ENCODE measurements around the gene HSPA1L.
"Not testable (repeated sequence)": the region's sequence is repeated elsewhere in the genome, so short reads cannot be mapped to it uniquely, and the experiment has no call there.

HSPA1L gene

GRCh38 chr6:31811645-31812044 is 3.4 kb downstream of the HSPA1L start:
- DNase-seq, result no peak

- not testable (repeated sequence) for DNase-seq
Observed at GRCh38 chr6:31808599-31808998, 6.5 kb downstream of the HSPA1L start.

DNA sequence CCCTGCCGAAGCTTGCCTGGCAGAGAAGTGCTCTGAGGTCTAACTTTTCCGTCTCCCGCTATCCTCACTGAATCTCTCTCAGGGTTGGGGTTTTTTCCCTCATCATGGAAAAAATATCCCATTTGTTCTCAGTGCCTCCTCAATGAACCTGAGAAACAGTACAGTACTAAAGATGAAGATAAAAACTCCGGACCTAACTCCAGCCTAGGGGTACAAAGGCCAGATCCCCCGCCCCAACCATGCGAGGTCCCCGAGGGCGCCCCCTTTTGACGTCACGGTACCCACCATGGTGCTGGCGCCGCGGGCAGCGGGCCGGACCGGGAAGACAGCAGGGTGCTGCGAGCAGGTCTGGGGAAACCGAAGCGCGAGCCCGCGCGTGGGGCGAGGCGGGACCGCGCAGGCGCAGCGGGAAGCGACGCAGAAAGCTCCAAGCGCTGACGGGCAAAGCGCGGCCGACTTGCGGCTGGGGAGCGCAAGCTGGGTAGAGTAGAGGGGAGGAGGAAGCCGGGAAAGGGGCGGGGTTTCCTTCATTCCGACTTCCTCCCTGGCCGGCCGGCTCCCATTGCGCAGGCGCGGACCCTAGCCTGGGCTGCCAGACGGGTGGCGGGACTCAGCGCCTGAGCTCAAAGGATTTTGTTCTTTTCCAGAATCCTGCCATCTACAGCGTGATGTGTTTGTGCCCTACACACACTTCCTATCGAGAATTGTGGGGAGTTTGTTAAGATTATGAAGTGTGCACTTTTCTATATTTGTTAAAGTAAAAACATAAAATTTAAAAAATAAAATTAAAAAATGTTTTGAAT is 8.4 kb downstream of the HSPA1L start, which contains the start of gene LSM2:
LSM2 (minus strand) TSS at position 497 of the 803 bp plus-strand sequence; CDS start at position 288, 209 bp downstream.
- DNase-seq, result peak; percentile 84 to 94

DNA sequence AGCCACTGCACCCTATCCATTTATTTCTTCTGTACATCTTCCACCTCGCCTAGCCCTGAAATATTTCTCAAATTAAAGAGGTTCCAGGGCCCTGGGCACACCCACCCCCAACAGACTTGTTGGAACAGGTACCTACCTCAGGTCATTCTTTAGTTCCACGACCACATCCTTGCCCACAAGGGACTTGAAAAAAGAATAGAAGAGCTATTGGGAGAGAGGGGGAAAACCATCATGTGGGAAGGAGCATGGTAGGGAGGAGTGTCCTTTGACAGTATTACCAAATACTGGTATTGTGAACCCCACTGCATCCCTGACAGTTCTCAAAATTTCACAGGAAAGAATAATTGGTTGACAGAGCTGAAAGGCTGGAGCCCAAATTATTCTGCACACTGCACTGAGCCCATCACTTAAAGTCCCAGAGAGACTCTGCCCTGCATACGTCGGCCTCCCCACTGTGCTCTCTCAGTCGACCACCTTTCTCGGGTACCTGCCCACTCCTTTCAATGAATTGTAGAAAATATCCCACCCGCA is 9.1 kb downstream of the HSPA1L start:
- DNase-seq, result no peak

DNA sequence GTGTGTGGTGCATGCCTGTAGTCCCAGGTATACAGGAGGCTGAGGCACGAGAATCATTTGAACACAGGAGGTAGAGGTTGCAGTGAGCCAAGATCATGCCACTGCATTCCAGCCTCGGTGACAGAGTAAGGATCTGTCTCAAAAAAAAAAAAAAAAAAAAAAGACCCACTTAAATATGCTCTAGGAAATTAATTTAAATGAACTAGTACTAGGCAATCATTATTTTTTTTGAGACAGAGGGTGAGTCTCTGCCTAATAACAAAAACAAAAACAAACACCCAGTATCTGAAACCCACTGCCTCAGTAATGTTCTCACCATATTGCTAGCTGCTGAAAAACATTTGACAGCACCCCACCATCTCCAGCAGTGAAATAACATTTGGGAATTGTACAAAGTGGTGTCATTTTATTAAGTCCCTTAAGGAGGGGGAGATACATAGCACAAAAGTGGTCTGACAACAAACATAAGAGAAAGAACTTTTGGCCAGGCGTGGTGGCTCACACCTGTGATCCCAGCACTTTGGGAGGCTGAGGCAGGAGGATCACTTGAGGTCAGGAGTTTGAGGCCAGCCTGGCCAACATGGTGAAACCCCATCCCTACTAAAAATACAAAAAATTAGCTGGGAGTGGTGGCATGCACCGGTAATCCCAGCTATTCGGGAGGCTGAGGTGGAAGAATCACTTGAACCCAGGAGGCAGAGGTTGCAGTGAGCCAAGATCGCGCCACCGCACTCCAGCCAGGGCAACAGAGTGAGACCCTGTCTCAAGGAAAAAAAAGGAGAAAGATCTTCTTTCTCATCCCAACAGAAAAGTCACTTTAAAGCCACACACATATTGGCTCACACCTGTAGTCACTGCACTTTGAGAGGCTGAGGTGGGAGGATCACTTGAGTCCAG is 13.8 kb downstream of the HSPA1L start:
- DNase-seq, result not testable (repeated sequence)

DNA sequence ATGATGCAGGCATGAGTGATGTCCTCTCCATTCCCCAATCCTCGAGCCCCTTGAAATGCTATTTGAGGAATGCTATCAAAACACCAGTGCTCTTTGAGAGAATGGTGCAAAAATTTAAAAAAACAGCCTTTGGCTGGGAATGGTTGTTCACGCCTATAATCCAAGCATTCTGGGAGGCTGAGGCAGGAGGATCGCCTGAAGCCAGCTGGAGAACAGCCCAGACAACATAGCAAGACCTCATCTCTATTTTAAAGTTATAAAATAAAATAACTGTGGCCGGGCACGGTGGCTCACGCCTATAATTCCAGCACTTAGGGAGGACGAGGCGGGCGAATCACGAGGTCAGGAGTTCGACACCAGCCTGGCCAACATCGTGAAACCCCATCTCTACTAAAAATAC is 15.3 kb downstream of the HSPA1L start:
- DNase-seq, result no peak

DNA sequence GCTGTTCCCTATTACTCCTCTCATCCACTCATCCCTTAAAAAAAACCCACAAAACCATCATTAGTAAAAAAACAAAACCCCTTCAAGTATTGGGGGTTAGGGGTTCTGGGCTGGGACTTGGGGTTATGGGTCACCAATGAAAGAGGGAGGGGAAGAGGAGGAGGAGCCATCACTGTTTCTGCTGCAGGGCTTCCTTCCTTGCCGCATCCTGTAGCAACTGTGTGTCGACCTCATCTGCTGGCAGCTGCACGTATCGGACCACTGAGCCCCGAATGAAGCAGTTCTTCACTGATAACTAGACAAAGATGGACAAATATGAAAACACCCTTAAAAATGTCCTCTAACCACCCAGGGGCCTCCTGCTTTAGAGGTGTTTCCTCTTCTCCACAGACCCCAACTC is 17.5 kb downstream of the HSPA1L start:
- DNase-seq, result no peak

DNA sequence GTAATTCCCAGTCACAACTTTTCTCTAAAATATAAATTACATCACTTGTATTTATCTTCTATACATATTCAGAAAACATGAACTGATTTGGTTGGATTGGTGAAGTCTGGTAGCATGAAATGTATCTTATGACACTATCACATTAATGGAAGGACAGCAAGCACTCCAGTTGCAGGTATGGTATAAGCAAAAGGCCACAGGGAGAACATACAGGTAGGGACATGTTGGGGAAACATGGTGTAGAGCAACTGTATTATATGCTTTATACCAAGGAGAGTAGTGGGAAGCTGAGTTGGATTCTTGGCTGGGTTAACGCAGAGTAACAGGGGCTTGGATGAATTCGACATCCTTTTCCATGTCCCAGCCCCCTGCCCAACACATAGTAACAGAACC is 18.1 kb downstream of the HSPA1L start:
- no peak for DNase-seq

- DNase-seq, result peak; percentile 69 to 87
Observed at GRCh38 chr6:31795616-31796298, 19.3 kb downstream of the HSPA1L start, which contains the start of gene VARS1. Gene VARS1, minus strand, starts transcription at chr6:31795752. Its CDS starts 535 bp downstream, at chr6:31795217.

GRCh38 chr6:31794866-31795615 is 20.0 kb downstream of the HSPA1L start:
- DNase-seq, result no peak

GRCh38 chr6:31794294-31794865 is 20.7 kb downstream of the HSPA1L start:
- peak in 1 of 2 experiments; percentile 36 for DNase-seq

DNA sequence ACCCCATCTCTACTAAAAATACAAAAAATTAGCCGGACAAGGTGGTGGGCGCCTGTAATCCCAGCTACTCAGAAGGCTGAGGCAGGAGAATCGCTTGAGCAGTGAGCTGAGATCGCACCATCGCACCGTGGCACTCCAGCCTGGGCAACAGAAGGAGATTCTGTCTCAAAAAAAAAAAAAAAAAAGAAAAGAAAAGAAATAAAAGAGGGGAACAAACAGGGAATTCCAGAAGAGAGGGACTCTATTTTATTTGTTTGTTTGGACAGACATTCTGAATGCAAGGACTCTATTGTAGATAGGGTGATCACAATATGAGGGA is 21.2 kb downstream of the HSPA1L start:
- DNase-seq, result not testable (repeated sequence)

DNA sequence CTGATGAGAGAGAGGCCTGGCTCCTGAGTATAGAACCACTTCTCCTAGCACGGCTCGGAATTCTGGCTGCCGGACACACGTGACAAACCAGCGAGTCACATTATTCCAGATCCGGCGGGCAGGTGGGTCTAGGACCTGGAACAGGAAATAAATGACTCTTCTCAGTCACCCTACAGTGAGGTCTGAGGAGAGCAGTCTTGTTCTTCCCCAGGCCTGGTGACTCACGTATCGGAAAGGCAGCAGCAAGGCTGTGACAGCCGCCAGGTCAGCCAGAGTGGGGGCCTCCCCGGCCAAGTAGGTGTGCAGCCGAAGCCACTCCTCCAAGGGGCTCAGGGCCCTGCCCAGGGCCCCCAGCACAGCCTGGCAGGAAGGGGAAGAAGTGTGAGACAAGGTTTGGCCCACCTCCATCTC is 22.3 kb downstream of the HSPA1L start:
- DNase-seq, result no peak

- DNase-seq, result no peak
Observed at GRCh38 chr6:31792090-31792374, 23.1 kb downstream of the HSPA1L start.

DNA sequence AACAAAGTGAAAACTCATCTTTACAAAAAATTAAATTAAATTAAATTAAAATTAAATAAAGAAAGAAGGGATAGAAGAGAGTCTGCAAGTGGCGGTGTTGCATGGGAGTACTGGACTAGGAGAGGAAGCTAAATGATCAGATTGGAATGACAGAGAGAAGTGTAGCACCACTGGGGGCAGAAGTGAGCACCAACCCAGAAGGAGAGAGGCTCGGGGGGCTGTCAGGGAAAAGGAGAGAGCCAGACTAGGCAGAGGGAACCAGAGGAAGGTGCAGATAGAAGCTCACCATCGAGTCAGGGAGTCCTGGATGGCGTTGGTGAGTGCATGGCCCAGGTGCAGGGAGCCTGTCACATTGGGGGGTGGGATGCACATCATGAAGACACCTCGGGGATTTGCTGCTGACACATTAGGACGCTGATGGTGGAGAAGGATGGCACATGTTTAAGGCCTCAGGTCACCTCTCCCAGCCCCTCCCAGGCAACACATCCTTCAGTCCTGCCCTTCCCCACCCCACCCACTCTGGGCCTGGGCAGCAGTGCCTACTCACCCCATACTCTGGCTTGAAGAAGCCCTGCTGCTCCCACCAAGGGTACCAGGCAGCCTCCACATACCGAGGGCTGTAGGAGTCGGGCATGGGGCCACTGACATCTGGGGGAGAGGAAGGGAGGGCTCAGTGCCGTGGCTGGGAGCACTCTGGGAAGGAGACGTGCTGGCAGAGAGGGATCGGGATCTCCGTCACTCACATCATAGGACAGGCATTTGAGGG is 23.6 kb downstream of the HSPA1L start:
- DNase-seq, result peak in 1 of 2 experiments; percentile 71

DNA sequence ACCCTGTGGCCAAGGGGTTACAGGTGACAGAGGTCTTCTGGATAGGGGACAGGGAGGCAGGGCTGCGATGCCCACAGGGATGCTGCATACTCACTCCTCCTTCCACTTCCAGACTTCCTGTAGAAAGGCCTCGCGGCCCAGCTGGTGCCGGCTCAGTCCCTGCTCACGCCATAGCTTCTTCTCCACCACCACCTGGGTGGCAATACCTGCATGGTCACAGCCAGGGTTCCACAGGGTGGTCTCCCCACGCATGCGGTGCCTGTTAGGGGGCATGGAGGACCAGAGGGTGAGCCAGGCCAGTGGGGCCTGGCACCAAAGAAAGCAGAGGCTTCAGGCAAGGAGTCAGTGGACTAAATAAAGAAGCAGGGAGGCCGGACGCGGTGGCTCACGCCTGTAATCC is 29.6 kb downstream of the HSPA1L start:
- no peak for DNase-seq

DNA sequence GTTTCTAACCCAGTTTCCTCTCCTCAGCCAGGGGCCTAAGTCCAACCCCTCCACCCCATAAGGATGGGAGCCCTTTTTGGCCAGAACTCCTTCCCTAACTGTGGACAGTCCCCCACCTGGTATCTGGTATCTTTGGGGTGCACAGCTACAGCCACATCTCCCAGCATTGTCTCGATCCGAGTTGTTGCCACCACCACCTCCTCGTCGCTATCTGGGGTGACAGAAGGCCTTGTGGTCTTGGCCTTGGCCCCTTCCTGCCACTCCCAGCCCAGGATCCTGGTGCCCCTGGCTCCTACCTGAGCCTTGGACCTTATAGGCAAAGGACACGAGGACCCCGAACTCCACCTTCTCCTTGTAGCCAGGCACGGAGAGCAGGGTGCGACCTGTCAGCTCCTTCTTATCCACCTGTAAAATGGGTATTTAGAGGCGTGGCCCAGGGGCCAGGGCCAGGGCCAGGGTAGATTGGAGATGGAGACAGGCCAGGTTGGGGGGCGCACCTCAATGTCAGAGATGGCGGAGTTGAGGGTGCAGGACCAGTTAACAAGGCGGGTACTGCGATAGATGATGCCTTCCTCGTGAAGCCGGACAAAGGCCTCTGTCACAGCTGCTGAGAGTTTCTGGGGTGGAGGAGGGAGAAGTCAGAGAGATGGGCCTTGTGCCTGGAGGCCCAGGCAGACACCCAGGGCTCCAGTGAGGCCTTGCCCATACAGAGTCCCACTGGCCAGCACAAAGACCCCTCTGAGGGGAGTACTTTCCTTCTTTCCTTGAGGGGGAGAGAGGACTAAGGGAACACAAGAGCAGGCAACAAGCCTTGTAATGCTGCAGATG is 30.8 kb downstream of the HSPA1L start:
- no peak for DNase-seq

- no peak for DNase-seq
Observed at GRCh38 chr6:31782126-31782855, 32.8 kb downstream of the HSPA1L start.
